Activated CD4-positive, alpha-beta memory T cell treated with anti-CD3 and anti-CD28 coated beads, Interleukin-2, amount 10 ng/mL, durations not matched to agents 7 days and 5 days (primary cell): ENCODE results near the gene ZCCHC7. TPM values are rescaled to one million over a fixed set of nuclear protein-coding genes. Genes with fewer than 3 reads are reported as not detected.
A peak's percentile ranks its signal among the peaks of the same experiment; 100 is the strongest.

Experiments used
- CTCF ChIA-PET: fragments of 350-600 bp; sonication (Branson Sonifier 250); formaldehyde crosslinking; loops from one replicate; lab custom pipeline; 2021; ENCODE audit warnings: antibody characterized with exemption, inconsistent platforms; lab: Charles Lee
- POLR2A ChIA-PET: fragments of 350-600 bp; sonication (Branson Sonifier 250); formaldehyde crosslinking; loops from one replicate; lab custom pipeline; 2021; ENCODE audit warnings: antibody characterized with exemption; lab: Charles Lee
- DNase-seq: peaks from one replicate; pipeline ENCODE4 v3.0.0-alpha.2; 2020
- H3K27ac Mint-ChIP-seq: one replicate; pipeline ENCODE4 v1.8.0; 2021; ENCODE audit warnings: mild to moderate bottlenecking, mixed read lengths
- H3K27me3 Mint-ChIP-seq: one replicate; pipeline ENCODE4 v1.8.0; 2021; ENCODE audit warnings: mixed read lengths
- H3K36me3 Mint-ChIP-seq: one replicate; pipeline ENCODE4 v1.8.0; 2021; ENCODE audit warnings: low read depth, mixed read lengths
- H3K4me1 Mint-ChIP-seq: one replicate; pipeline ENCODE4 v1.8.0; 2021; ENCODE audit warnings: mixed read lengths
- H3K4me3 Mint-ChIP-seq: one replicate; pipeline ENCODE4 v1.8.0; 2021; ENCODE audit warnings: mild to moderate bottlenecking, mixed read lengths
- H3K9me3 Mint-ChIP-seq: one replicate; pipeline ENCODE4 v1.8.0; 2021; ENCODE audit warnings: mixed read lengths
- total RNA-seq, 2 experiments: library from RNA; stranded (reverse); gene quantifications; one replicate each; pipeline ENCODE4 v1.2.3, GENCODE V29; 2021

ZCCHC7 gene
- total RNA-seq, 2 experiments from 2014 or later, result 20.9 to 21.9 TPM

- H3K4me3 Mint-ChIP-seq, result no peak overlapping the region
- peaks cover 19% of the 10 kb centered on the region for H3K4me1 Mint-ChIP-seq
Measured at GRCh38 chr9:37126214-37126788, 5.9 kb downstream of the ZCCHC7 start.

GRCh38 chr9:37127018-37127417 is 6.6 kb downstream of the ZCCHC7 start:
- no peak for DNase-seq
- POLR2A ChIA-PET, result no interaction called here

More at GRCh38 chr9:37126214-37126788, 5.9 kb downstream of the ZCCHC7 start:
- no peak for DNase-seq
- Mint-ChIP-seq H3K27ac (no peak overlapping the region), H3K36me3 (peaks cover 13% of the 10 kb centered on the region), H3K9me3 (no peaks in the 10 kb centered on the region), H3K27me3 (no peaks in the 10 kb centered on the region)
- ChIA-PET CTCF (interaction anchor here (1.1 kb wide), 1 partner anchor 45 kb away, joined by 3 read pairs; no protein-coding TSS in a partner anchor), POLR2A (interaction anchor here (2.3 kb wide), 1 partner anchor 46 kb away, joined by 6 read pairs; no protein-coding TSS in a partner anchor)

GRCh38 chr9:37128051-37128450 is 7.7 kb downstream of the ZCCHC7 start:
- H3K4me3 Mint-ChIP-seq, result no peak overlapping the region
- CTCF ChIA-PET, result no interaction called here

More at GRCh38 chr9:37127018-37127417, 6.6 kb downstream of the ZCCHC7 start:
- no peak overlapping the region for H3K4me3 Mint-ChIP-seq
- CTCF ChIA-PET, result interaction anchor here (1.1 kb wide), 1 partner anchor 44 kb away, joined by 3 read pairs; no protein-coding TSS in a partner anchor
- H3K27me3 Mint-ChIP-seq, result no peaks in the 10 kb centered on the region
- no peak overlapping the region for H3K27ac Mint-ChIP-seq
- no peaks in the 10 kb centered on the region for H3K9me3 Mint-ChIP-seq
- peaks cover 14% of the 10 kb centered on the region for H3K4me1 Mint-ChIP-seq
- peaks cover 15% of the 10 kb centered on the region for H3K36me3 Mint-ChIP-seq

GRCh38 chr9:37134166-37134565 is 13.8 kb downstream of the ZCCHC7 start:
- H3K4me1 Mint-ChIP-seq, result peaks cover 7% of the 10 kb centered on the region
- no peak overlapping the region for H3K4me3 Mint-ChIP-seq
- H3K27ac Mint-ChIP-seq, result no peak overlapping the region
- ChIA-PET CTCF (no interaction called here), POLR2A (interaction anchor here (1.1 to 2.9 kb wide), 2 partner anchors 13 to 54 kb away, joined by 3 to 9 read pairs; partner anchors contain the start of gene ZCCHC7)
- peaks cover 45% of the 10 kb centered on the region for H3K36me3 Mint-ChIP-seq
- no peak for DNase-seq
- no peaks in the 10 kb centered on the region for H3K9me3 Mint-ChIP-seq
- no peaks in the 10 kb centered on the region for H3K27me3 Mint-ChIP-seq

More at GRCh38 chr9:37128051-37128450, 7.7 kb downstream of the ZCCHC7 start:
- Mint-ChIP-seq H3K36me3 (peaks cover 16% of the 10 kb centered on the region), H3K27ac (no peak overlapping the region), H3K27me3 (no peaks in the 10 kb centered on the region), H3K4me1 (peaks cover 7% of the 10 kb centered on the region), H3K9me3 (no peaks in the 10 kb centered on the region)
- POLR2A ChIA-PET, result interaction anchor here (1.3 kb wide), 1 partner anchor 8 kb away, joined by 5 read pairs; the partner anchor contains the start of gene ZCCHC7
- no peak for DNase-seq

- DNase-seq, result no peak
- CTCF ChIA-PET, result no interaction called here
- POLR2A ChIA-PET, result no interaction called here
- Mint-ChIP-seq H3K4me3 (no peak overlapping the region), H3K9me3 (no peaks in the 10 kb centered on the region), H3K27me3 (no peaks in the 10 kb centered on the region), H3K36me3 (peaks cover 40% of the 10 kb centered on the region), H3K4me1 (peaks cover 9% of the 10 kb centered on the region), H3K27ac (no peak overlapping the region)
Measured at GRCh38 chr9:37141015-37141414, 20.6 kb downstream of the ZCCHC7 start.

- Mint-ChIP-seq H3K4me1 (peaks cover 32% of the 10 kb centered on the region), H3K9me3 (no peaks in the 10 kb centered on the region), H3K27me3 (no peaks in the 10 kb centered on the region), H3K36me3 (peaks cover 38% of the 10 kb centered on the region), H3K4me3 (no peak overlapping the region), H3K27ac (no peak overlapping the region)
- DNase-seq, result no peak
- ChIA-PET CTCF (no interaction called here), POLR2A (interaction anchor here (1.3 to 2.2 kb wide), 2 partner anchors 24 to 65 kb away, joined by 6 to 7 read pairs; partner anchors contain the start of gene ZCCHC7)
Measured at GRCh38 chr9:37144762-37145161, 24.4 kb downstream of the ZCCHC7 start.

GRCh38 chr9:37146410-37146809 is 26.0 kb downstream of the ZCCHC7 start:
- Mint-ChIP-seq H3K27ac (peak overlapping the region; percentile 76), H3K9me3 (no peaks in the 10 kb centered on the region), H3K4me1 (peaks cover 33% of the 10 kb centered on the region), H3K4me3 (peak overlapping the region; percentile 62), H3K27me3 (no peaks in the 10 kb centered on the region), H3K36me3 (peaks cover 33% of the 10 kb centered on the region)
- CTCF ChIA-PET, result interaction anchor here (0.6 to 2.9 kb wide), 3 partner anchors 27 to 156 kb away, joined by 3 to 6 read pairs (median 5); partner anchors contain the start of genes PAX5 and ZCCHC7
- no peak for DNase-seq
- POLR2A ChIA-PET, result interaction anchor here (1.0 to 2.5 kb wide), 9 partner anchors 9 to 659 kb away, joined by 3 to 22 read pairs (median 4); partner anchors contain the start of genes EXOSC3, TOMM5 and ZCCHC7

GRCh38 chr9:37148181-37148580 is 27.8 kb downstream of the ZCCHC7 start:
- H3K9me3 Mint-ChIP-seq, result no peaks in the 10 kb centered on the region

GRCh38 chr9:37149666-37150308 is 29.4 kb downstream of the ZCCHC7 start:
- H3K4me1 Mint-ChIP-seq, result peaks cover 29% of the 10 kb centered on the region
- peaks cover 40% of the 10 kb centered on the region for H3K36me3 Mint-ChIP-seq
- H3K4me3 Mint-ChIP-seq, result no peak overlapping the region
- ChIA-PET POLR2A (no interaction called here), CTCF (no interaction called here)
- H3K27ac Mint-ChIP-seq, result no peak overlapping the region
- no peaks in the 10 kb centered on the region for H3K9me3 Mint-ChIP-seq
- DNase-seq, result no peak
- H3K27me3 Mint-ChIP-seq, result no peaks in the 10 kb centered on the region

More at GRCh38 chr9:37148181-37148580, 27.8 kb downstream of the ZCCHC7 start:
- DNase-seq, result no peak
- no peak overlapping the region for H3K27ac Mint-ChIP-seq
- H3K36me3 Mint-ChIP-seq, result peaks cover 34% of the 10 kb centered on the region
- CTCF ChIA-PET, result interaction anchor here (1.1 to 2.9 kb wide), 2 partner anchors 9 to 28 kb away, joined by 5 to 6 read pairs; partner anchors contain the start of gene ZCCHC7
- H3K4me1 Mint-ChIP-seq, result peaks cover 32% of the 10 kb centered on the region
- H3K27me3 Mint-ChIP-seq, result no peaks in the 10 kb centered on the region
- H3K4me3 Mint-ChIP-seq, result no peak overlapping the region
- POLR2A ChIA-PET, result no interaction called here

- H3K9me3 Mint-ChIP-seq, result no peaks in the 10 kb centered on the region
- peaks cover 26% of the 10 kb centered on the region for H3K4me1 Mint-ChIP-seq
- DNase-seq, result no peak
- H3K27me3 Mint-ChIP-seq, result no peaks in the 10 kb centered on the region
- no peak overlapping the region for H3K27ac Mint-ChIP-seq
- peaks cover 39% of the 10 kb centered on the region for H3K36me3 Mint-ChIP-seq
- CTCF ChIA-PET, result no interaction called here
- POLR2A ChIA-PET, result no interaction called here
- no peak overlapping the region for H3K4me3 Mint-ChIP-seq
Measured at GRCh38 chr9:37150415-37150814, 30.0 kb downstream of the ZCCHC7 start.

- Mint-ChIP-seq H3K4me1 (peaks cover 25% of the 10 kb centered on the region), H3K9me3 (no peaks in the 10 kb centered on the region), H3K4me3 (no peak overlapping the region), H3K36me3 (peaks cover 42% of the 10 kb centered on the region), H3K27me3 (no peaks in the 10 kb centered on the region), H3K27ac (no peak overlapping the region)
- CTCF ChIA-PET, result no interaction called here
- POLR2A ChIA-PET, result no interaction called here
- DNase-seq, result no peak
Measured at GRCh38 chr9:37151812-37152211, 31.4 kb downstream of the ZCCHC7 start.

- H3K9me3 Mint-ChIP-seq, result no peaks in the 10 kb centered on the region
- DNase-seq, result no peak
- H3K4me3 Mint-ChIP-seq, result no peak overlapping the region
- POLR2A ChIA-PET, result no interaction called here
- no peak overlapping the region for H3K27ac Mint-ChIP-seq
- H3K4me1 Mint-ChIP-seq, result peaks cover 27% of the 10 kb centered on the region
- CTCF ChIA-PET, result no interaction called here
- no peaks in the 10 kb centered on the region for H3K27me3 Mint-ChIP-seq
- peaks cover 44% of the 10 kb centered on the region for H3K36me3 Mint-ChIP-seq
Measured at GRCh38 chr9:37152365-37152764, 32.0 kb downstream of the ZCCHC7 start.

- CTCF ChIA-PET, result no interaction called here
- no peak for DNase-seq
- peaks cover 43% of the 10 kb centered on the region for H3K36me3 Mint-ChIP-seq
- peaks cover 19% of the 10 kb centered on the region for H3K4me1 Mint-ChIP-seq
- POLR2A ChIA-PET, result no interaction called here
- no peak overlapping the region for H3K27ac Mint-ChIP-seq
- no peaks in the 10 kb centered on the region for H3K9me3 Mint-ChIP-seq
- no peaks in the 10 kb centered on the region for H3K27me3 Mint-ChIP-seq
- H3K4me3 Mint-ChIP-seq, result no peak overlapping the region
Measured at GRCh38 chr9:37155601-37156000, 35.2 kb downstream of the ZCCHC7 start.
